GM13976 (cell line): ENCODE results near the gene MPZL1.

Experiments used
- DNase-seq: peaks from one replicate; pipeline ENCODE4 v3.0.0; 2012; ENCODE audit warnings: low spot score
- CTCF ChIP-seq: IDR thresholded peaks from 2 replicates; pipeline ENCODE4 v1.5.1; 2012; ENCODE audit warnings: borderline replicate concordance, mild to moderate bottlenecking; ENCODE audit not compliant: insufficient read depth; ENCODE audit errors: extremely low read depth, missing control alignments, control extremely low read depth
- in situ Hi-C: fragments of 300-500 bp; cut with MboI; formaldehyde crosslinking; loops from one replicate; pipeline ENCODE4 v1.12.0; 2022; ENCODE audit warnings: low sequenced_read_pairs, mixed read lengths, inconsistent platforms; ENCODE audit not compliant: unreplicated experiment

The MPZL1 gene

GRCh38 chr1:167763525-167764220 is 41.9 kb downstream of the MPZL1 start:
- no peak for DNase-seq
- no peak for TF ChIP-seq CTCF

GRCh38 chr1:167764458-167765330 is 42.9 kb downstream of the MPZL1 start:
- no peak for DNase-seq
- no peak for TF ChIP-seq CTCF
- in situ Hi-C loops: no loop called here

More at GRCh38 chr1:167763525-167764220, 41.9 kb downstream of the MPZL1 start:
- in situ Hi-C loops: no loop called here

GRCh38 chr1:167765496-167765895 is 43.7 kb downstream of the MPZL1 start:
- DNase-seq: no peak
- in situ Hi-C loops: no loop called here
- TF ChIP-seq CTCF: no peak

GRCh38 chr1:167766538-167766937 is 44.8 kb downstream of the MPZL1 start:
- TF ChIP-seq CTCF: no peak
- in situ Hi-C loops: no loop called here

GRCh38 chr1:167767761-167768160 is 46.0 kb downstream of the MPZL1 start:
- TF ChIP-seq CTCF: no peak
- in situ Hi-C loops: no loop called here
- no peak for DNase-seq

More at GRCh38 chr1:167766538-167766937, 44.8 kb downstream of the MPZL1 start:
- DNase-seq: no peak

- no peak for DNase-seq
- TF ChIP-seq CTCF: no peak
- in situ Hi-C loops: no loop called here
These were observed 48.3 kb downstream of the MPZL1 start for GRCh38 chr1:167770127-167770526.
